Raji (cell line): ENCODE results near the gene AKNAD1.

Experiments
- POLR2A ChIP-seq: IDR thresholded peaks from 2 replicates; pipeline ENCODE4 v1.6.1; 2011; ENCODE audit warnings: low read depth, low read length, control low read depth; ENCODE audit not compliant: insufficient read depth

The AKNAD1 gene

GRCh38 chr1:108819878-108820277 is 37.0 kb downstream of the AKNAD1 start:
- TF ChIP-seq POLR2A: no peak

DNA sequence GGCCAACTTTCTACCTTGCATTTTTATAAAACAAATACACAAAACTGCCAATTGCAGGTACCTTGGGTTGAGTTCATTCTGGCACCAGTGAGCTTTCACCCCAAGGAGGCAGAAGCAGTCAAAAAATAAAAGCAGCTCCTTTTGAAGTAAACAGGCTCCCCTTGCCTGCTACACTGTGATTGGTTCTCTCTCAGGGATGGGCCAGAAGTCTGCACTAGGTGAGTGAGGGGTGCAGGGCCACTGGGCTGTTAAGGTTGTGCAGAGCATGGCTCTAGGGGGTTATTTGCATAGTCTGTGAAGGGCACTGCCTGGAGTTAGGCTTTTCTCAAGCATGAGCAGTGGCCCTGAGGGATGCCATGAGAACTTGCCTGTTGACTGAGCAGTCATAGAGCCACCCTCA is 39.1 kb downstream of the AKNAD1 start:
- no peak for TF ChIP-seq POLR2A

DNA sequence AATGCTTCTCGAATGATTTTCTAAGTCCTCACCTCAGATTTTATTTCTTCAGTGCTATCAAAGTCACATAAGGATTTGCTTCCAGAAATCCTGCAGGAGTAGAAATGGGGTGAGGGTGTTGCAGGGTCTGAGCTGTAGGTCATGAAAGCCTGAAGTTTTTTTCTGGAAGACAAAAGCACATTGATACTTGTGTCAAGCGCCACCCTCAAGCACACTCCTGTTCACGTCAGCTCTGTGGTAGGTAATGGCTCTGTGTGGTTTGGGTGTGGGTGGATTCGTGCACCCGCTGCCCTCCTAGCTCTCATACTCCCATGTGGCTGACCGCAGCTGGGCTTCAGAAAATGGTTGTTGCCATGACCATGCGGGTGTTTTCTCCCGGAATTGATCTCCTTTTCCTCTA is 39.9 kb downstream of the AKNAD1 start:
- no peak for TF ChIP-seq POLR2A

- TF ChIP-seq POLR2A: no peak
These were observed 40.6 kb downstream of the AKNAD1 start for GRCh38 chr1:108816049-108816893.

DNA sequence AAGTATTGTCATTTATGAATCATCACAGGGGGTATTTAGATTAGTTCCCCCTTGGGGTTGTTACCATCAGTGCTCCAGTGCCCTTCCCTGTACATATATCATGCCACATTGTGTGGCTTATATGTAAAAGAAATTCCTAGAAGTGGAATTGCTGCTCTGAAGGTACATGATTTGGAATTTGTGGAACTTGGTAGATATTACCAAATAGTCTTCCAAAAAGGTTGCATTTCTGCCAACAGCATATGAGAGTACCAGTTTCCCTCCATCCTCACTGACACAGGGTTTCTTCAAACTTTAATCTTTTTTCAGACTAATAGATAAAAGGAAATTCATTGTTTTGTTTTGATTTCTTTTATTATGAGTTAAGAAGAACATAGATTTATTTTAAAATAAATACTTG is 41.3 kb downstream of the AKNAD1 start:
- TF ChIP-seq POLR2A: no peak

DNA sequence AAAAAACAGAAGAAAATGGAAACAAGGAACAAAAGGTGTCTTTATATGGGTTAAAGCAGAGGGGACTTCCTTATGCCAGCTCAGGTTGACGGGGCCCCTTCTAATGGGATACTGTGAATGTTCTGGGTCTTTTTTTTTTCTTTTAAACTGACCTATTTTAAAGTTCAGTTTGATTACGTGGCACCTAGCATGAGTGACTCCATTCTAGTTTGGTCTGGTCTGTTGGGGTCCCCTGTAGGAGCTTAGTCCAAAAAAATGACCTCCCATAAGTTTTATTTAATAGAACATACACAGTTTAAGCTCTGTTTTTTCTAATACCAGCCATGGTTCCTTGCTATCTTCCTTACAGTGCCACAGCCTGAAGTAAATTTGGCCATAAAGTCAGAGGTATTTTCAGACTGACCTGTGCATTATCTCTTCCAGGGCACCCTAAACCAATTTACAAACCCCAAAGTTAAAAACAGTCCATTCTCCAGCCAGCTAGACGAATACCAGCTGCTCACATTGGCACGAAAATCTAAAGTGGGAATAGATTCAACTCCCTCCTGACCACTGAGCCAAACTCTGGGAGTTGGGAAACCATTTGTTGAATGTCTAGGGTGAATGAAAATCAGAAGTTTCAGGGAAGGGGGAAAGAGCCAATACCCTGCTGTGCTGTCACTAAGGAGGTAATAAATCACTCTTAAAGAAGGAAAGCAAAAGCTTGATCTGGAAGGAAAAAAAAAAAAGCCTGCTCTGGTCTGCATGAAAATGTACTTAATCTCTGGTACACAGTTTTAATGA is 42.4 kb downstream of the AKNAD1 start:
- no peak for TF ChIP-seq POLR2A

GRCh38 chr1:108813326-108813725 is 43.6 kb downstream of the AKNAD1 start:
- TF ChIP-seq POLR2A: no peak

- TF ChIP-seq POLR2A: no peak
These were observed 45.3 kb downstream of the AKNAD1 start for GRCh38 chr1:108811611-108812010.

DNA sequence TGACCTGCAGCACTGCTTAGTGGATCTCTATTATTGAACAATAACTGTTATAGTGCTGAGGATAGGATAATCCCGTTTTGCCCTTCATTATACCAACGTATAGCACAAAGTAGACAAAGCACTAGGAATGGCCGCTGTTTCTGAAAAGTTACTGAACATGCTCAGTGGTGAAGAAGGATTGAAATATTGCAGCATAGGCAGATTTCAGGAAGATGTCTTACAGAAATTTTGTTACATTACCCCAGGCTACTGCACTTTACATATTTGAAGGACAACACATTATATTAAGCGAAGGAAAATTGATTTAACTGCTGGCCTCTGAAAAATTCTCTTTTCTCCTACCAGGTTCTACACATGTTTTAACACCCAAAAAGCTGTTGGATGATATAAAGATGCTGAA is 48.5 kb downstream of the AKNAD1 start:
- TF ChIP-seq POLR2A: no peak

GRCh38 chr1:108803548-108803947 is 53.3 kb downstream of the AKNAD1 start:
- TF ChIP-seq POLR2A: no peak

DNA sequence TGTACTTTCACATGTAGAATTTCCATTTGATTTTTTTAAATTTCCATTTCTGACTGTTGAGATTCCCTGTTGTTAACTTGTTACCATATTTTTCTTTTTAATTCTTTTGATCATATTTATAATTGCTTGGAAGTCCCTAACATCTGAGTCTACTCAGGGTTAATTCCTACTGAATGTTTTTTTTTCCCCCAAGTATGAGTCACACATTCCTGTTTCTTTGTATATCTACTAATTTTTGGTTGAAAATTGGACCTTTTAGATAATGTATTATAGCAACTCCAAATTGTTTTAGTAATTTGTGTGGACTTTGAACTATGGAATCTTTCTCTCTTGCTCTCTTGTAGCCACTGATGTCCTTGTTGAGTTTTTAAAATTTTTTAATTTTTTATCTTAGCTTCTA is 55.8 kb downstream of the AKNAD1 start:
- no peak for TF ChIP-seq POLR2A

DNA sequence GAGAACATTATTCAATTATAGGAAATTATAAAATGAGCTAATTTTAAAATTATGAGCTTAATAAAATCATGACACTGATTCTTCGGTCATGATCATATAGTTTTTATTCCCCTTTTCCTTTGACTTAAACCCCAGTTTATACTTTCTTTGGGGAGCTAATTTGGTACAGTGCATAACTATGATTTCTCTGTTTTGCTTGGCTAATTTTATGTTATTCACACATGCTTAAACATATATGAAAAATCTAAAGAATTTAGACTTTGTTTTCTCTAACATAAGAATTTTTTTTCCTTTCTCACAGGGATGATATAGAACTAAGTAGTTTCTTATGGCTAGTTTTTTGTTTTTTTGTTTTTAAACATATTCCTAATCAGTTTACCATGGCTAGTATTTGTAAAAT is 57.9 kb downstream of the AKNAD1 start:
- TF ChIP-seq POLR2A: no peak

DNA sequence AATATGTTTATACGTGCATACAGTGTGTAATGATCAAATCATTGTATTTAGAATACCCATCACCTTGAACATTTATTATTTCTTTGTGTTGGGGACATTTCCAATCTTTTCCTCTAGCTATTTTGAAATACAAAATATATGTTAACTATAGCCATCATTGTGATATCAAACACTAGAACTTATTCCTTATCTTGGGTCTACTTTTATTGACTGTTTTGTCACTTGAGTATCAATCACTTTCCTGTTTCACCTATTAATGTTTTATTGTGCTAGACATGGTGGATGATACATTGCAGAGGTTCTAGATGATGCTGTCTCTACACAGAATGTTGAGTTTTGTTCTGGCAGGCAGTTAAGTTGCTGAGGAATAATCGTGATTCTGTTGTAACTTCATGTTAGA is 64.5 kb downstream of the AKNAD1 start:
- TF ChIP-seq POLR2A: no peak

DNA sequence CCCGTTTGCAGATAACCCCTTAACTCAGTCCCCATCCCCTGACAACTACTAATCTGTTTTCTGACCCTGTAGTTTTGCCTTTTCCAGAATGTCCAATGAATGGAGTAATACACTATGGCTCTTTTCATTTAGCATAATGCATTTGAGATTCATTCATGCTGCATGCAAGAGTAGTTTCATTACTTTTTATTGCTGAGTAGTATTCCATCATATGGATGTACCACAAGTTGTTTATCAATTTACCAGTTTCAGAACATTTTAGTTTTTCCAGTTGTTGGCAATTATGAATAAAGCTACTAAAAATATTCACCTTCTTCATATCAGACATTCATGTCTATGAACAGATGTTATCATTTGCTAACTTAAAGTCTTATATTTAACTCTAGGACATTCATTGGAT is 65.1 kb downstream of the AKNAD1 start:
- TF ChIP-seq POLR2A: no peak

DNA sequence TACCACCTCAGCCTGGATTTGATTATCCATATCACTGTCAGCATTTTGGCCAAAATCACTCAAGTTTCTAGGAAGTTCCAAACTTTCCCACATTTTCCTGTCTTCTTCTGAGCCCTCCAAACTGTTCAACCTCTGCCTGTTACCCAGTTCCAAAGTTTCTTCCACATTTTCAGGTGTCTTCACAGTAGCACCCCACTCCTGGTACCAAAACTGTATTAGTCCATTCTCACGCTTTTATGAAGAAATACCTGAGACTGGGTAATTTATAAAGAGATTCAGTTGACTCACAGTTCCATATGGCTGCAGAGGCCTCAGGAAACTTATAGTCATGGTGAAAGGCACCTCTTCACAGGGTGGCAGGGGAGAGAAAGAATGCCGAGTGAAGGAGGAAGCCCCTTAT is 71.0 kb downstream of the AKNAD1 start:
- TF ChIP-seq POLR2A: no peak

GRCh38 chr1:108785264-108785663 is 71.6 kb downstream of the AKNAD1 start:
- no peak for TF ChIP-seq POLR2A
